Measurements from ENCODE around the gene SUSD5.

Gene SUSD5

GRCh38 chr3:33152363-33153360 is 65.9 kb downstream of the SUSD5 start:
- POLR2A ChIA-PET (ENCODE audit: low non-redundant PET): no interaction called here
- no peak for DNase-seq (ENCODE audit: low spot score)
- no peak for TF ChIP-seq CTCF (conservative IDR thresholded peaks at IDR 0.05; ENCODE audit: low read depth)
- H3K27ac ChIP-seq: no peak overlapping the region
- CTCF ChIA-PET: interaction anchor here (0.6 kb wide), 1 partner anchor 19 kb away, joined by 3 read pairs; no protein-coding TSS in a partner anchor

GRCh38 chr3:33149342-33149741 is 69.3 kb downstream of the SUSD5 start:
- no peak for TF ChIP-seq CTCF (conservative IDR thresholded peaks at IDR 0.05; ENCODE audit: low read depth)
- ChIA-PET CTCF (no interaction called here), POLR2A (ENCODE audit: low non-redundant PET) (no interaction called here)
- no peak overlapping the region for H3K27ac ChIP-seq
- no peak for DNase-seq (ENCODE audit: low spot score)

GRCh38 chr3:33146791-33147445 is 71.7 kb downstream of the SUSD5 start:
- ChIA-PET POLR2A (ENCODE audit: low non-redundant PET) (no interaction called here), CTCF (interaction anchor here (1.3 kb wide), 1 partner anchor 226 kb away, joined by 3 read pairs; no protein-coding TSS in a partner anchor)
- no peak for TF ChIP-seq CTCF (conservative IDR thresholded peaks at IDR 0.05; ENCODE audit: low read depth)
- no peak overlapping the region for H3K27ac ChIP-seq
- DNase-seq (ENCODE audit: low spot score): no peak

- CTCF ChIA-PET: interaction anchor here (1.3 kb wide), 1 partner anchor 227 kb away, joined by 3 read pairs; no protein-coding TSS in a partner anchor
- no peak for DNase-seq (ENCODE audit: low spot score)
- no peak overlapping the region for H3K27ac ChIP-seq
- POLR2A ChIA-PET (ENCODE audit: low non-redundant PET): no interaction called here
- no peak for TF ChIP-seq CTCF (conservative IDR thresholded peaks at IDR 0.05; ENCODE audit: low read depth)
Observed at GRCh38 chr3:33145901-33146580, 72.6 kb downstream of the SUSD5 start.

- DNase-seq (ENCODE audit: low spot score): no peak
- TF ChIP-seq CTCF (conservative IDR thresholded peaks at IDR 0.05; ENCODE audit: low read depth): no peak
- no peak overlapping the region for H3K27ac ChIP-seq
- ChIA-PET POLR2A (ENCODE audit: low non-redundant PET) (no interaction called here), CTCF (interaction anchor here (0.6 kb wide), 1 partner anchor 35 kb away, joined by 3 read pairs; no protein-coding TSS in a partner anchor)
Observed at GRCh38 chr3:33145221-33145900, 73.2 kb downstream of the SUSD5 start.
